WTC11 (cell line): Measurements from ENCODE around the gene MGAT2.

Experiments used
- GABPB1 ChIP-seq: sonication (generic); formaldehyde crosslinking; IDR thresholded peaks from 2 replicates; pipeline ENCODE4 v1.8.1; 2023; ENCODE audit warnings: mild to moderate bottlenecking, missing genetic modification reagents
- SOX15 ChIP-seq: fragments of 250-450 bp; sonication (Bioruptor Pico); IDR thresholded peaks from 2 replicates; pipeline ENCODE4 v1.9.0; 2021; ENCODE audit warnings: mild to moderate bottlenecking
- SP1 ChIP-seq: sonication (generic); formaldehyde crosslinking; conservative IDR thresholded peaks from 2 replicates; pipeline ENCODE4 v1.8.1; 2022; ENCODE audit warnings: missing genetic modification reagents
- TEAD4 ChIP-seq: sonication (generic); formaldehyde crosslinking; IDR thresholded peaks from 2 replicates; pipeline ENCODE4 v1.8.0; 2022; ENCODE audit warnings: mild to moderate bottlenecking, missing genetic modification reagents
- ZNF232 ChIP-seq: sonication (generic); formaldehyde crosslinking; IDR thresholded peaks from 2 replicates; pipeline ENCODE4 v1.8.0; 2022; ENCODE audit warnings: mild to moderate bottlenecking, missing genetic modification reagents
- TF ChIP-seq, protein P1 (sequence below): fragments of 200-600 bp; IDR thresholded peaks from 2 replicates; pipeline ENCODE4 v1.8.0; 2022; ENCODE audit warnings: antibody characterized with exemption
- TF ChIP-seq, protein P2 (sequence below): sonication (generic); formaldehyde crosslinking; IDR thresholded peaks from 2 replicates; pipeline ENCODE4 v1.8.0; 2022; ENCODE audit warnings: mild to moderate bottlenecking, missing genetic modification reagents
- TF ChIP-seq, protein P3 (sequence below): sonication (generic); formaldehyde crosslinking; IDR thresholded peaks from 2 replicates; pipeline ENCODE4 v1.8.1; 2022; ENCODE audit warnings: missing genetic modification reagents, borderline replicate concordance

DNA sequence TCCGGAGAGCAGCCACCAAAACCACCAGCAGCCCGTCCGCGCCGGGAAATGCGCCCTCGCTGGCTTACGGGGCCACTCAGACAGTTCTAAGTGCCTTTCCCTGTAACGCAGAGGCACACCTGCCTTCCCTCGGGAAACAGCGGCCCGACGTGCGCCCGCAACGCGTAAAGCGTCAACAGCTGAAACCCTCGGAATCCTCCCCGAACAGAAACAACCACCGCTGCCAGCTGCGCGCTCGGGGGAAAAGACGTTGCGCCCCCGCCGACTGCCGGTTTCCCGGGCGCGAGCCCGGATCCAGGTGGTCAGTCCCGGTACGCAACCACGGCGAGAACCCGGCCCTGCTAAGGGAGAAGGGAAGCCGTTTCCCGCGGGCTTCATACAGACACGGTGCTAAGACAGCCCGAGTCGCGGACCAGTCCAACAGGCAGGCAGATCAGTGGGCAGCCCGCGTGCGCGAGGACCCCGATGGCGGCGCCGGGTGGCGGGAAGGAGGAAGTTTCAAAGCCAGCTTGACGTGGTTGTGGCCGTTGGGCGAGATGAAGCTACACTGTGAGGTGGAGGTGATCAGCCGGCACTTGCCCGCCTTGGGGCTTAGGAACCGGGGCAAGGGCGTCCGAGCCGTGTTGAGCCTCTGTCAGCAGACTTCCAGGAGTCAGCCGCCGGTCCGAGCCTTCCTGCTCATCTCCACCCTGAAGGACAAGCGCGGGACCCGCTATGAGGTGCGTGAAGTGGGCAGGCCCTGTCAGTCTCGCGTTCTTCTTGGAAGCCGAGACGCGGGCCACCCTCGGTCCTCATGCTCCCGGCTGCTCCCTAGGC is 21.9 kb upstream of the MGAT2 start, which contains the start of gene LRR1:
- peak; percentile 64 for TF ChIP-seq GABPB1 (CRISPR knock-in tag)
- peak; percentile 63; the same call in 1 of the 2 replicates for TF ChIP-seq TEAD4 (CRISPR knock-in tag)
- peak; percentile 57; the same call in 1 of the 2 replicates for TF ChIP-seq ZNF232 (CRISPR knock-in tag)
- TF ChIP-seq, protein P1, sequence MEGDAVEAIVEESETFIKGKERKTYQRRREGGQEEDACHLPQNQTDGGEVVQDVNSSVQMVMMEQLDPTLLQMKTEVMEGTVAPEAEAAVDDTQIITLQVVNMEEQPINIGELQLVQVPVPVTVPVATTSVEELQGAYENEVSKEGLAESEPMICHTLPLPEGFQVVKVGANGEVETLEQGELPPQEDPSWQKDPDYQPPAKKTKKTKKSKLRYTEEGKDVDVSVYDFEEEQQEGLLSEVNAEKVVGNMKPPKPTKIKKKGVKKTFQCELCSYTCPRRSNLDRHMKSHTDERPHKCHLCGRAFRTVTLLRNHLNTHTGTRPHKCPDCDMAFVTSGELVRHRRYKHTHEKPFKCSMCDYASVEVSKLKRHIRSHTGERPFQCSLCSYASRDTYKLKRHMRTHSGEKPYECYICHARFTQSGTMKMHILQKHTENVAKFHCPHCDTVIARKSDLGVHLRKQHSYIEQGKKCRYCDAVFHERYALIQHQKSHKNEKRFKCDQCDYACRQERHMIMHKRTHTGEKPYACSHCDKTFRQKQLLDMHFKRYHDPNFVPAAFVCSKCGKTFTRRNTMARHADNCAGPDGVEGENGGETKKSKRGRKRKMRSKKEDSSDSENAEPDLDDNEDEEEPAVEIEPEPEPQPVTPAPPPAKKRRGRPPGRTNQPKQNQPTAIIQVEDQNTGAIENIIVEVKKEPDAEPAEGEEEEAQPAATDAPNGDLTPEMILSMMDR: no peak
- TF ChIP-seq, protein P2, sequence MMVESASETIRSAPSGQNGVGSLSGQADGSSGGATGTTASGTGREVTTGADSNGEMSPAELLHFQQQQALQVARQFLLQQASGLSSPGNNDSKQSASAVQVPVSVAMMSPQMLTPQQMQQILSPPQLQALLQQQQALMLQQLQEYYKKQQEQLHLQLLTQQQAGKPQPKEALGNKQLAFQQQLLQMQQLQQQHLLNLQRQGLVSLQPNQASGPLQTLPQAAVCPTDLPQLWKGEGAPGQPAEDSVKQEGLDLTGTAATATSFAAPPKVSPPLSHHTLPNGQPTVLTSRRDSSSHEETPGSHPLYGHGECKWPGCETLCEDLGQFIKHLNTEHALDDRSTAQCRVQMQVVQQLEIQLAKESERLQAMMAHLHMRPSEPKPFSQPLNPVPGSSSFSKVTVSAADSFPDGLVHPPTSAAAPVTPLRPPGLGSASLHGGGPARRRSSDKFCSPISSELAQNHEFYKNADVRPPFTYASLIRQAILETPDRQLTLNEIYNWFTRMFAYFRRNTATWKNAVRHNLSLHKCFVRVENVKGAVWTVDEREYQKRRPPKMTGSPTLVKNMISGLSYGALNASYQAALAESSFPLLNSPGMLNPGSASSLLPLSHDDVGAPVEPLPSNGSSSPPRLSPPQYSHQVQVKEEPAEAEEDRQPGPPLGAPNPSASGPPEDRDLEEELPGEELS (CRISPR knock-in tag): peak; percentile 70; the same call in 1 of the 2 replicates
- TF ChIP-seq, protein P3, sequence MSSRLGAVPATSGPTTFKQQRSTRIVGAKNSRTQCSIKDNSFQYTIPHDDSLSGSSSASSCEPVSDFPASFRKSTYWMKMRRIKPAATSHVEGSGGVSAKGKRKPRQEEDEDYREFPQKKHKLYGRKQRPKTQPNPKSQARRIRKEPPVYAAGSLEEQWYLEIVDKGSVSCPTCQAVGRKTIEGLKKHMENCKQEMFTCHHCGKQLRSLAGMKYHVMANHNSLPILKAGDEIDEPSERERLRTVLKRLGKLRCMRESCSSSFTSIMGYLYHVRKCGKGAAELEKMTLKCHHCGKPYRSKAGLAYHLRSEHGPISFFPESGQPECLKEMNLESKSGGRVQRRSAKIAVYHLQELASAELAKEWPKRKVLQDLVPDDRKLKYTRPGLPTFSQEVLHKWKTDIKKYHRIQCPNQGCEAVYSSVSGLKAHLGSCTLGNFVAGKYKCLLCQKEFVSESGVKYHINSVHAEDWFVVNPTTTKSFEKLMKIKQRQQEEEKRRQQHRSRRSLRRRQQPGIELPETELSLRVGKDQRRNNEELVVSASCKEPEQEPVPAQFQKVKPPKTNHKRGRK (CRISPR knock-in tag): no peak
- TF ChIP-seq SOX15 (CRISPR knock-in tag): no peak
- TF ChIP-seq SP1 (CRISPR knock-in tag): peak; percentile 70
